GM15510 (cell line): ENCODE results near the gene ANKRD40CL.
A peak's percentile ranks its signal among the peaks of the same experiment; 100 is the strongest.

Experiments used
- POLR2A ChIP-seq: IDR thresholded peaks from 3 replicates; pipeline ENCODE4 v1.6.1; 2011; ENCODE audit warnings: borderline replicate concordance; ENCODE audit not compliant: insufficient read length; ENCODE audit errors: extremely low read depth

Gene ANKRD40CL

GRCh38 chr17:50719144-50719923 is 48.0 kb downstream of the ANKRD40CL start, which contains the start of gene LUC7L3:
Gene LUC7L3, plus strand, starts transcription at chr17:50719603. Its CDS starts 130 bp downstream, at chr17:50719733.
- TF ChIP-seq POLR2A = peak; percentile 96

DNA sequence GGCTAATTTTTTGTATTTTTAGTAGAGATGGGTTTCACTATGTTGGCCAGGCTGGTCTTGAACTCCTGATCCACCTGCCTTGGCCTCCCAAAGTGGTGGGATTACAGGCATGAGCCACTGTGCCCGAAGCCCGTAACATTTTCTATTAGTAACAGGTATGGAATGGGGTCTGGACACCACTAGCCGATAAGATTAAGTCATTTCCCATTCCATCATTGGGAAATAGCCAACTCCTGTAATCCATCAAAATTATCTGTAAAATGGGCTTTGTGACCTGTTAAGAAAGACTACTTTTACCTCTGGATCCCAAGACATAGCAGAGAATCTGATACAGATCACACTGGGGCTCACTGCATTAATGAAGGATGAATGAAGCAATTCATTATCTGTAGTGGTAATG is 51.8 kb downstream of the ANKRD40CL start:
- no peak for TF ChIP-seq POLR2A

DNA sequence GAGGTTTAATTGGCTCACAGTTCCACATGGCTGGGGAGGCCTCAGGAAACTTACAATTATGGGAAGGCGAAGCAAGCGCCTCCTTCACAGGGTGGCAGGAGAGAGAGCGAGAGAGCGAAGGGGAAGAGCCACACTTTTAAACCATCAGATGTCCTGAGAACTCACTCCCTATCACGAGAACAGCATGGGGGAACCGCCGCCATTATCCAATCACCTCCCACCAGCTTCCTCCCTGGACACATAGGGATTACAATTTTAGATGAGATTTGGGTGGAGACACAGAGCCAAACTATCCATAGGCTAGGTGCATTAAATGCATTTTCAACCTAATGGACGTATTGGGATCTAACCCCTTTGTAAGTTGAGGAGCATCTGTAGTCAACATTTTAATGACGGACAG is 54.7 kb downstream of the ANKRD40CL start:
- TF ChIP-seq POLR2A = no peak
